ENCODE data around the gene HBEGF.

DNA sequence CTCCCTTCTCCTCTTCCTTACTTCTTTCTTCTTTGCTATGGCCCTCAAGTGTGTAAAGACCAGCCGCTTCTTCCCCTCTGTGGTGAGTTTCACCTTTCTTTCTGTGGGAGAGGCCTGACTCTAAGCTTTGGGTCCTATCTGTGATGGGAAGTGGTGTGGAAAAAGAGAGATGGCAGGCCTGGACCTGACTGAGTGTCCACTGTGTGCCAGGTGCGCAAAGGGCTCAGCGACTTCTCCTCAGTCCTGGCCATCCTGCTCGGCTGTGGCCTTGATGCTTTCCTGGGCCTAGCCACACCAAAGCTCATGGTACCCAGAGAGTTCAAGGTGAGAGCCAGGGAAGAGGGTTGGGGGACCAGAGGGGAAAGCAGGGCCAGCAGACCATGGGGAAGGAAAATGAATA, 19.5 kb upstream of the HBEGF start:
- TF ChIP-seq, protein P1, sequence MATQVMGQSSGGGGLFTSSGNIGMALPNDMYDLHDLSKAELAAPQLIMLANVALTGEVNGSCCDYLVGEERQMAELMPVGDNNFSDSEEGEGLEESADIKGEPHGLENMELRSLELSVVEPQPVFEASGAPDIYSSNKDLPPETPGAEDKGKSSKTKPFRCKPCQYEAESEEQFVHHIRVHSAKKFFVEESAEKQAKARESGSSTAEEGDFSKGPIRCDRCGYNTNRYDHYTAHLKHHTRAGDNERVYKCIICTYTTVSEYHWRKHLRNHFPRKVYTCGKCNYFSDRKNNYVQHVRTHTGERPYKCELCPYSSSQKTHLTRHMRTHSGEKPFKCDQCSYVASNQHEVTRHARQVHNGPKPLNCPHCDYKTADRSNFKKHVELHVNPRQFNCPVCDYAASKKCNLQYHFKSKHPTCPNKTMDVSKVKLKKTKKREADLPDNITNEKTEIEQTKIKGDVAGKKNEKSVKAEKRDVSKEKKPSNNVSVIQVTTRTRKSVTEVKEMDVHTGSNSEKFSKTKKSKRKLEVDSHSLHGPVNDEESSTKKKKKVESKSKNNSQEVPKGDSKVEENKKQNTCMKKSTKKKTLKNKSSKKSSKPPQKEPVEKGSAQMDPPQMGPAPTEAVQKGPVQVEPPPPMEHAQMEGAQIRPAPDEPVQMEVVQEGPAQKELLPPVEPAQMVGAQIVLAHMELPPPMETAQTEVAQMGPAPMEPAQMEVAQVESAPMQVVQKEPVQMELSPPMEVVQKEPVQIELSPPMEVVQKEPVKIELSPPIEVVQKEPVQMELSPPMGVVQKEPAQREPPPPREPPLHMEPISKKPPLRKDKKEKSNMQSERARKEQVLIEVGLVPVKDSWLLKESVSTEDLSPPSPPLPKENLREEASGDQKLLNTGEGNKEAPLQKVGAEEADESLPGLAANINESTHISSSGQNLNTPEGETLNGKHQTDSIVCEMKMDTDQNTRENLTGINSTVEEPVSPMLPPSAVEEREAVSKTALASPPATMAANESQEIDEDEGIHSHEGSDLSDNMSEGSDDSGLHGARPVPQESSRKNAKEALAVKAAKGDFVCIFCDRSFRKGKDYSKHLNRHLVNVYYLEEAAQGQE (IDR thresholded peaks at IDR 0.05; ENCODE audit: insufficient replicate concordance, low read depth): no peak
- TF ChIP-seq, protein P2, sequence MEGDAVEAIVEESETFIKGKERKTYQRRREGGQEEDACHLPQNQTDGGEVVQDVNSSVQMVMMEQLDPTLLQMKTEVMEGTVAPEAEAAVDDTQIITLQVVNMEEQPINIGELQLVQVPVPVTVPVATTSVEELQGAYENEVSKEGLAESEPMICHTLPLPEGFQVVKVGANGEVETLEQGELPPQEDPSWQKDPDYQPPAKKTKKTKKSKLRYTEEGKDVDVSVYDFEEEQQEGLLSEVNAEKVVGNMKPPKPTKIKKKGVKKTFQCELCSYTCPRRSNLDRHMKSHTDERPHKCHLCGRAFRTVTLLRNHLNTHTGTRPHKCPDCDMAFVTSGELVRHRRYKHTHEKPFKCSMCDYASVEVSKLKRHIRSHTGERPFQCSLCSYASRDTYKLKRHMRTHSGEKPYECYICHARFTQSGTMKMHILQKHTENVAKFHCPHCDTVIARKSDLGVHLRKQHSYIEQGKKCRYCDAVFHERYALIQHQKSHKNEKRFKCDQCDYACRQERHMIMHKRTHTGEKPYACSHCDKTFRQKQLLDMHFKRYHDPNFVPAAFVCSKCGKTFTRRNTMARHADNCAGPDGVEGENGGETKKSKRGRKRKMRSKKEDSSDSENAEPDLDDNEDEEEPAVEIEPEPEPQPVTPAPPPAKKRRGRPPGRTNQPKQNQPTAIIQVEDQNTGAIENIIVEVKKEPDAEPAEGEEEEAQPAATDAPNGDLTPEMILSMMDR (IDR thresholded peaks at IDR 0.05; ENCODE audit: insufficient read depth, low read length): no peak
- TF ChIP-seq POLR2AphosphoS5 (IDR thresholded peaks at IDR 0.05; ENCODE audit: low read depth): no peak
- no peak for TF ChIP-seq SPI1 (IDR thresholded peaks at IDR 0.05; ENCODE audit: borderline replicate concordance, low read depth)
- TF ChIP-seq GABPA (IDR thresholded peaks at IDR 0.05; ENCODE audit: low read depth): no peak

All from HL-60 (cell line).